K562 (cell line): ENCODE measurements around the gene PITPNC1. TPM values are rescaled to one million over a fixed set of nuclear protein-coding genes. Genes with fewer than 3 reads are reported as not detected.

Experiments used
- ATAC-seq: fragments of 200-7000 bp; cut with Tn5 transposase; 3 replicates; pipeline ENCODE4 v1.9.1; 2020; ENCODE audit warnings: moderate library complexity
- BruUV-seq: library from RNA; stranded (reverse); fragments of 400-500 nt; replicated peaks from 2 replicates; lab custom pipeline; 2021; lab: Mats Ljungman, UMichigan
- CTCF ChIA-PET: fragments of 300-600 bp; formaldehyde crosslinking; extraction: SDS; loops from one replicate; lab custom pipeline; 2021; ENCODE audit warnings: low intra/inter-chr PET ratio; lab: Yijun Ruan, JAX
- POLR2A ChIA-PET: fragments of 300-600, 350-650 bp; sonication (Branson Sonifier 250); formaldehyde crosslinking; extraction: SDS; loops from one replicate; lab custom pipeline; 2021; ENCODE audit warnings: antibody characterized with exemption, inconsistent platforms; lab: Yijun Ruan, JAX
- DNase-seq, 4 experiments: peaks; one replicate each; pipeline versions ENCODE4 v3.0.0 to v3.0.0-alpha.2; 2011 to 2018; ENCODE audit warnings: low spot score in 3 of 4, mixed read lengths in 3 of 4; ENCODE audit errors: extremely low read depth in 1 of 4
- FAIRE-seq: peaks from 2 replicates; lab custom pipeline; 2011; peaks lifted over from hg19 to GRCh38; lab: Jason Lieb, UNC
- H2AFZ ChIP-seq: 2 replicates; pipeline ENCODE4 v1.6.0; 2011; ENCODE audit warnings: low read depth, low read length, control low read depth, inconsistent platforms
- H3K27ac ChIP-seq: fragments of 200-600 bp; 3 replicates; pipeline ENCODE4 v1.8.0; 2011; ENCODE audit warnings: low read depth, mild to moderate bottlenecking, control low read depth, inconsistent platforms, low read length, moderate library complexity, mixed read lengths; ENCODE audit errors: extremely low read depth
- H3K27me3 ChIP-seq, 2 experiments: fragments of 300-600 bp in 1 of 2; 2 replicates in 1 of 2; 3 replicates in 1 of 2; pipeline versions ENCODE4 v1.6.0 to v1.8.0; 2011; ENCODE audit warnings: inconsistent platforms in 2 of 2, low read length in 2 of 2, mild to moderate bottlenecking in 1 of 2, mixed read lengths in 1 of 2, moderate library complexity in 1 of 2; ENCODE audit not compliant: control insufficient read depth in 2 of 2, insufficient read depth in 2 of 2
- H3K36me3 ChIP-seq: fragments of 300-600 bp; 3 replicates; pipeline ENCODE4 v1.8.0; 2011; ENCODE audit warnings: mild to moderate bottlenecking, low read length, inconsistent platforms; ENCODE audit not compliant: control insufficient read depth, insufficient read depth
- H3K4me1 ChIP-seq, 2 experiments: fragments of 200-600 bp in 1 of 2; replicated peaks in 1 of 2; 2 replicates in 1 of 2; 3 replicates in 1 of 2; pipeline versions ENCODE4 v1.5.1 to v1.8.0; 2011; ENCODE audit warnings: inconsistent platforms in 2 of 2, low read length in 2 of 2, mild to moderate bottlenecking in 1 of 2, mixed read lengths in 1 of 2, moderate library complexity in 1 of 2; ENCODE audit not compliant: control insufficient read depth in 2 of 2, insufficient read depth in 2 of 2
- H3K4me2 ChIP-seq: 2 replicates; pipeline ENCODE4 v1.6.1; 2011; ENCODE audit warnings: low read length, control low read depth, inconsistent platforms, mixed read lengths; ENCODE audit not compliant: insufficient read depth
- H3K4me3 ChIP-seq: fragments of 200-600 bp; sonication (generic), shearing (Covaris generic); 2 replicates; pipeline ENCODE4 v1.5.1; 2016; ENCODE audit warnings: control low read depth, inconsistent platforms
- H3K79me2 ChIP-seq: fragments of 200-600 bp; 3 replicates; pipeline ENCODE4 v1.8.0; 2011; ENCODE audit warnings: low read length, inconsistent platforms; ENCODE audit not compliant: control insufficient read depth, insufficient read depth
- H3K9ac ChIP-seq, 2 experiments: 2 replicates each; pipeline versions ENCODE4 v1.6.0 to v1.6.1; 2011; ENCODE audit warnings: low read depth in 2 of 2, low read length in 2 of 2, control low read depth in 1 of 2, inconsistent platforms in 1 of 2, mild to moderate bottlenecking in 1 of 2, mixed read lengths in 1 of 2; ENCODE audit not compliant: insufficient read depth in 1 of 2
- H3K9me1 ChIP-seq: one replicate; pipeline ENCODE4 v1.6.0; 2011; ENCODE audit warnings: inconsistent platforms, mild to moderate bottlenecking, low read length, moderate library complexity; ENCODE audit not compliant: control insufficient read depth, insufficient read depth
- H3K9me3 ChIP-seq: replicated peaks from 2 replicates; pipeline ENCODE4 v1.5.1; 2011; ENCODE audit warnings: low read depth, low read length, inconsistent platforms; ENCODE audit not compliant: control insufficient read depth, insufficient read depth
- H4K20me1 ChIP-seq: replicated peaks from 2 replicates; pipeline ENCODE4 v1.6.1; 2011; ENCODE audit warnings: low read length, inconsistent platforms, mixed read lengths; ENCODE audit not compliant: control insufficient read depth, insufficient read depth
- CAMTA2 ChIP-seq: fragments of 250-450 bp; sonication (Bioruptor Pico); conservative IDR thresholded peaks from 2 replicates; pipeline ENCODE4 v1.5.1; 2022
- EGR1 ChIP-seq: fragments of 450-650 bp; conservative IDR thresholded peaks from 2 replicates; pipeline ENCODE4 v1.6.1; 2017; ENCODE audit warnings: mild to moderate bottlenecking
- FOXA3 ChIP-seq, 2 experiments: fragments of 450-650 bp in 1 of 2; sonication (generic) in 1 of 2; formaldehyde crosslinking; IDR thresholded peaks in 1 of 2; conservative IDR thresholded peaks in 1 of 2; 2 replicates each; pipeline versions ENCODE4 v1.4.0 to v1.8.0; 2020 to 2022; ENCODE audit warnings: mild to moderate bottlenecking in 2 of 2, missing genetic modification reagents in 1 of 2
- HEY1 ChIP-seq: fragments of 250-450 bp; sonication (Bioruptor Pico); IDR thresholded peaks from 2 replicates; pipeline ENCODE4 v1.5.0; 2020; ENCODE audit warnings: mild to moderate bottlenecking, moderate library complexity, borderline replicate concordance
- NONO ChIP-seq, 2 experiments: fragments of 200-400 bp in 1 of 2; fragments of 450-650 bp in 1 of 2; formaldehyde crosslinking in 1 of 2; IDR thresholded peaks; 2 replicates each; pipeline ENCODE4 v1.6.1; 2017; ENCODE audit warnings: low read depth in 2 of 2, mild to moderate bottlenecking in 2 of 2, moderate library complexity in 2 of 2, low read length in 1 of 2
- RBM25 ChIP-seq: fragments of 200-400 bp; formaldehyde crosslinking; IDR thresholded peaks from 2 replicates; pipeline ENCODE4 v1.6.1; 2018; ENCODE audit warnings: low read length, low read depth, moderate library complexity; ENCODE audit not compliant: severe bottlenecking
- ZNF146 ChIP-seq: IDR thresholded peaks from one replicate; pipeline ENCODE4 v1.6.1; 2018; ENCODE audit warnings: missing compliant biosample characterization; ENCODE audit not compliant: unreplicated experiment
- ZNF384 ChIP-seq: IDR thresholded peaks from 2 replicates; pipeline ENCODE4 v1.6.1; 2012; ENCODE audit warnings: low read depth, low read length, improper control_type of control experiment
- ZNF444 ChIP-seq: fragments of 250-450 bp; sonication (Bioruptor Pico); IDR thresholded peaks from 2 replicates; pipeline ENCODE4 v1.4.0; 2020; ENCODE audit warnings: mild to moderate bottlenecking, moderate library complexity
- WGBS: fragments of 100-300 bp; shearing (Covaris generic); methylation state at CpG from one replicate; pipeline ENCODE4 v1.1.6; 2016; ENCODE audit warnings: low coverage, mixed read lengths; ENCODE audit not compliant: insufficient coverage; ENCODE audit errors: missing lambda C conversion rate; 5-methylcytosine and 5-hydroxymethylcytosine counted together
- in situ Hi-C: fragments of 300-500 bp; cut with MboI; formaldehyde crosslinking; loops from 4 replicates; pipeline ENCODE4 v1.15.0; 2018; ENCODE audit warnings: inconsistent platforms, mixed read lengths
- intact Hi-C: fragments of 100-400 bp; cut with micrococcal nuclease; formaldehyde crosslinking; loops from 2 replicates; pipeline ENCODE4 v1.14.2; 2022
- polyA plus RNA-seq, 8 experiments: library from polyadenylated mRNA; depleted of rRNA in 4 of 8; stranded (reverse) in 5 of 8; unstranded in 3 of 8; fragments of >200 nt; fragmentation: Nextera tagmentation in 2 of 8; fragmentation: Illumina TruSeq in 1 of 8; extraction: Ambion mirVana in 2 of 8; extraction: Trizol in 1 of 8; gene quantifications; 2 replicates each; pipeline versions ENCODE4 v1.2.1 to v1.2.3, GENCODE V29; 2011 to 2014; ENCODE audit warnings: inconsistent platforms in 1 of 8, missing spikeins in 1 of 8
- total RNA-seq, 7 experiments: library from RNA; depleted of rRNA in 6 of 7; stranded (reverse); fragments of >200 nt in 6 of 7; fragmentation: Illumina TruSeq in 2 of 7; extraction: Trizol in 2 of 7; gene quantifications; 2 replicates each; pipeline versions ENCODE4 v1.2.1 to v1.2.3, GENCODE V29; 2011 to 2021; ENCODE audit warnings: low replicate concordance in 1 of 7

Gene PITPNC1
- total and polyA plus RNA-seq, 9 of the 15 experiments (the other 6 are each of a cell fraction or from before 2014, with no cell fraction given): 0.11 to 1.1 (median 0.65) TPM

- TF ChIP-seq CAMTA2 (CRISPR knock-in tag) (no peak), ZNF146 (CRISPR knock-in tag) (peak; percentile 76), RBM25 (peak; percentile 60), FOXA3 (CRISPR knock-in tag; conservative IDR thresholded peaks at IDR 0.05 in 1 of 2, IDR thresholded peaks at IDR 0.05 in 1 of 2) (no peak)
- H3K27ac ChIP-seq: no peak overlapping the region
- ATAC-seq: no peak
- FAIRE-seq: no peak
- H3K9ac ChIP-seq: no peak overlapping the region
- 23% methylated on average over 3 of the region's 3 CpGs for WGBS
- peaks cover 12% of the 10 kb centered on the region for H3K79me2 ChIP-seq
- H2AFZ ChIP-seq: no peak overlapping the region
- H3K4me2 ChIP-seq: no peak overlapping the region
- no peak for DNase-seq
- no TSS peak for BruUV-seq
- ChIA-PET CTCF (no interaction called here), POLR2A (no interaction called here)
- no peak overlapping the region for H3K4me3 ChIP-seq
- no peaks in the 10 kb centered on the region for H3K36me3 ChIP-seq
- in situ Hi-C loops: no loop called here
- no peaks in the 10 kb centered on the region for H3K27me3 ChIP-seq
- H4K20me1 ChIP-seq: no peaks in the 10 kb centered on the region; the same call in 1 of the 2 replicates
- intact Hi-C loops: no loop called here
- H3K9me3 ChIP-seq: peaks cover 4% of the 10 kb centered on the region; the same call in 1 of the 2 replicates
- H3K9me1 ChIP-seq: no peaks in the 10 kb centered on the region
- peaks cover 5 to 12% of the 10 kb centered on the region in 2 experiments; a peak in 4 of 5 replicates for H3K4me1 ChIP-seq
Observed at GRCh38 chr17:67713169-67713568, 336.1 kb downstream of the PITPNC1 start.

- 0 out of 5 replicates have a peak, but pooled peaks cover 0 to 5% of the 10 kb centered on the region in 2 experiments for H3K4me1 ChIP-seq
- intact Hi-C loops: no loop called here
- H3K27ac ChIP-seq: no peak overlapping the region; the same call in 2 of the 3 replicates
- FAIRE-seq (no peak), ATAC-seq (no peak)
- in situ Hi-C loops: no loop called here
- peak overlapping the region; percentile 78 for H3K4me2 ChIP-seq
- H3K9ac ChIP-seq: peak overlapping the region in 1 of 2 experiments; percentile 93; a peak in 2 of 4 replicates
- ChIA-PET CTCF (no interaction called here), POLR2A (interaction anchor here (1.2 to 2.8 kb wide), 2 partner anchors 9 to 11 kb away, joined by 4 to 15 read pairs; no protein-coding TSS in a partner anchor)
- no peaks in the 10 kb centered on the region for H3K9me1 ChIP-seq
- WGBS: 78% methylated on average over 6 of the region's 6 CpGs
- H2AFZ ChIP-seq: peak overlapping the region; percentile 85
- no peak overlapping the region for H3K4me3 ChIP-seq
- H3K9me3 ChIP-seq: peaks cover 4% of the 10 kb centered on the region; the same call in 1 of the 2 replicates
- TF ChIP-seq HEY1 (CRISPR knock-in tag): no peak
- TF ChIP-seq ZNF384: peak; percentile 54
- peak; percentile 86 for TF ChIP-seq EGR1
- no peak for TF ChIP-seq NONO (IDR thresholded peaks at IDR 0.05; ENCODE audit: low read depth in 2 of 2, low read length in 1 of 2)
- TF ChIP-seq ZNF444 (CRISPR knock-in tag): no peak
- TF ChIP-seq, all 486 proteins: peak for 2
- Histone ChIP-seq H3K79me2 (peaks cover 42% of the 10 kb centered on the region), H3K27me3 (no peaks in the 10 kb centered on the region), H3K36me3 (peaks cover 20% of the 10 kb centered on the region), H4K20me1 (no peaks in the 10 kb centered on the region; the same call in 1 of the 2 replicates)
- BruUV-seq: no TSS peak
- DNase-seq: peak in 2 of 4 experiments; percentile 11 to 24
Observed at GRCh38 chr17:67716405-67716798, 339.3 kb downstream of the PITPNC1 start.
